Measurements from ENCODE around the gene C9orf152.
"Not testable (repeated sequence)": the region's sequence is repeated elsewhere in the genome, so short reads cannot be mapped to it uniquely, and the experiment has no call there.

C9orf152 gene

GRCh38 chr9:110197330-110198187, 10.4 kb downstream of the C9orf152 start:
- H3K9ac ChIP-seq (ENCODE audit: low read length): no peak overlapping the region
- no peak overlapping the region for H3K4me3 ChIP-seq (ENCODE audit: low read depth, low read length, poor library complexity, severe bottlenecking)
- no peak overlapping the region for H3K4me2 ChIP-seq (ENCODE audit: low read length)
- TF ChIP-seq, protein P1, sequence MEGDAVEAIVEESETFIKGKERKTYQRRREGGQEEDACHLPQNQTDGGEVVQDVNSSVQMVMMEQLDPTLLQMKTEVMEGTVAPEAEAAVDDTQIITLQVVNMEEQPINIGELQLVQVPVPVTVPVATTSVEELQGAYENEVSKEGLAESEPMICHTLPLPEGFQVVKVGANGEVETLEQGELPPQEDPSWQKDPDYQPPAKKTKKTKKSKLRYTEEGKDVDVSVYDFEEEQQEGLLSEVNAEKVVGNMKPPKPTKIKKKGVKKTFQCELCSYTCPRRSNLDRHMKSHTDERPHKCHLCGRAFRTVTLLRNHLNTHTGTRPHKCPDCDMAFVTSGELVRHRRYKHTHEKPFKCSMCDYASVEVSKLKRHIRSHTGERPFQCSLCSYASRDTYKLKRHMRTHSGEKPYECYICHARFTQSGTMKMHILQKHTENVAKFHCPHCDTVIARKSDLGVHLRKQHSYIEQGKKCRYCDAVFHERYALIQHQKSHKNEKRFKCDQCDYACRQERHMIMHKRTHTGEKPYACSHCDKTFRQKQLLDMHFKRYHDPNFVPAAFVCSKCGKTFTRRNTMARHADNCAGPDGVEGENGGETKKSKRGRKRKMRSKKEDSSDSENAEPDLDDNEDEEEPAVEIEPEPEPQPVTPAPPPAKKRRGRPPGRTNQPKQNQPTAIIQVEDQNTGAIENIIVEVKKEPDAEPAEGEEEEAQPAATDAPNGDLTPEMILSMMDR (IDR thresholded peaks at IDR 0.05; ENCODE audit: low read length): no peak
- TF ChIP-seq EZH2 (IDR thresholded peaks at IDR 0.05; ENCODE audit: borderline replicate concordance, low read length): no peak
- H3K79me2 ChIP-seq (ENCODE audit: insufficient read depth, low read length): no peaks in the 10 kb centered on the region
- H3K27ac ChIP-seq (ENCODE audit: low read depth, low read length, poor library complexity, severe bottlenecking): no peak overlapping the region
- H4K20me1 ChIP-seq (ENCODE audit: insufficient read depth, low read length): no peaks in the 10 kb centered on the region
- H3K9me2 ChIP-seq (ENCODE audit: low read depth, low read length): no peaks in the 10 kb centered on the region
- H3K4me1 ChIP-seq (ENCODE audit: insufficient read depth, low read length, severe bottlenecking): no peaks in the 10 kb centered on the region
- H3K27me3 ChIP-seq (ENCODE audit: insufficient read depth, low read length): no peaks in the 10 kb centered on the region
- no peaks in the 10 kb centered on the region for H3F3A ChIP-seq (ENCODE audit: insufficient read depth, low read length)
- H3K36me3 ChIP-seq (ENCODE audit: insufficient read depth, low read length): no peaks in the 10 kb centered on the region
- H2AFZ ChIP-seq (ENCODE audit: low read length): no peak overlapping the region
- no peaks in the 10 kb centered on the region for H3K9me3 ChIP-seq (ENCODE audit: low read length)

- not testable (repeated sequence) for H2AFZ ChIP-seq (ENCODE audit: low read length); H3K27ac ChIP-seq (ENCODE audit: low read depth, low read length, poor library complexity, severe bottlenecking); H3K27me3 ChIP-seq (ENCODE audit: insufficient read depth, low read length); H3K4me2 ChIP-seq (ENCODE audit: low read length); H4K20me1 ChIP-seq (ENCODE audit: insufficient read depth, low read length); H3K9me3 ChIP-seq (ENCODE audit: low read length); H3K9ac ChIP-seq (ENCODE audit: low read length); H3K9me2 ChIP-seq (ENCODE audit: low read depth, low read length); H3K79me2 ChIP-seq (ENCODE audit: insufficient read depth, low read length); H3K4me1 ChIP-seq (ENCODE audit: insufficient read depth, low read length, severe bottlenecking); H3F3A ChIP-seq (ENCODE audit: insufficient read depth, low read length); H3K4me3 ChIP-seq (ENCODE audit: low read depth, low read length, poor library complexity, severe bottlenecking); H3K36me3 ChIP-seq (ENCODE audit: insufficient read depth, low read length)
Measured at GRCh38 chr9:110196084-110196499, 11.9 kb downstream of the C9orf152 start.

DNA sequence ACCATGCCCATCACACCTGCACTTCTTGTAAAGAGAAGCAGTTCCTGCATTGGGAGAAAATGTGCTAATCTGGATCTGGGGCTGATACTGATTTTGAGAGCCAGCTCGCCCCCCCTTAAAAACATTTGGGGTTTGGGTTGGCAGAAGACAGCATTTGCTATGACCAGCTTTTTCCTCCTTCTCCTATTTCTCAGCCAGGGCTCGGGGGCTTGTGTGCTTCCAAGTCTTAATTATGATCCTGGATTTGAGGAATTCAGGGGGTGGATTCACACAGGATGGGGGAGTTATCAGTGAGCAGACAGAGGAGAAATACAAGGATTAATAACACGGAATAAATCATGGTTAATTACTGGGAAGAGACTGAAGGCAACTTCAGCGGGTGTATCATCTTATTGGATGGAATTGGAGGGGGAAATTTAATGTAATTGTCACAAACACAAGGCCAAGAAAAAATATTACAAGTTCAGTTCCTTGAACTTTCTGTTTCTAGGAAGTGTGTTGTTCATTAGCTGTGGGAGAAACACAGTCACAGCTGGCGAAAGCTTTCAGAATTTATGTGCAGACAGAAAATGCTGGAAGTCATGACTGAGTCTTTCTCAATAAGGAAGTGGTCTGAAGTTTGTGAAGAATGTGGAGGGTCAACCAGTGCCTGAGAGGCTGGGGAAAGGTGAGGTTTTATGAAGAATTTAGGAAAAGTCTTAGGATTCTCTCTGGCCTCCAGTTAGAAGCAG, 15.3 kb downstream of the C9orf152 start:
- peaks cover 5% of the 10 kb centered on the region for H3K4me1 ChIP-seq (ENCODE audit: insufficient read depth, low read length, severe bottlenecking)
- no peaks in the 10 kb centered on the region for H3K79me2 ChIP-seq (ENCODE audit: insufficient read depth, low read length)
- H3K9me2 ChIP-seq (ENCODE audit: low read depth, low read length): no peaks in the 10 kb centered on the region
- no peak overlapping the region for H2AFZ ChIP-seq (ENCODE audit: low read length)
- H3K27ac ChIP-seq (ENCODE audit: low read depth, low read length, poor library complexity, severe bottlenecking): no peak overlapping the region
- no peaks in the 10 kb centered on the region for H3K36me3 ChIP-seq (ENCODE audit: insufficient read depth, low read length)
- no peak overlapping the region for H3K4me2 ChIP-seq (ENCODE audit: low read length)
- no peak overlapping the region for H3K4me3 ChIP-seq (ENCODE audit: low read depth, low read length, poor library complexity, severe bottlenecking)
- no peak overlapping the region for H3K9ac ChIP-seq (ENCODE audit: low read length)
- H3F3A ChIP-seq (ENCODE audit: insufficient read depth, low read length): no peaks in the 10 kb centered on the region
- H4K20me1 ChIP-seq (ENCODE audit: insufficient read depth, low read length): no peaks in the 10 kb centered on the region
- no peaks in the 10 kb centered on the region; the same call in 1 of the 2 replicates for H3K27me3 ChIP-seq (ENCODE audit: insufficient read depth, low read length)
- TF ChIP-seq, protein P1 (IDR thresholded peaks at IDR 0.05; ENCODE audit: low read length): no peak
- TF ChIP-seq EZH2 (IDR thresholded peaks at IDR 0.05; ENCODE audit: borderline replicate concordance, low read length): no peak
- H3K9me3 ChIP-seq (ENCODE audit: low read length): no peaks in the 10 kb centered on the region

Data from OCI-LY1 (cell line).